Measurements from ENCODE around the gene STARD9.

- TF ChIP-seq PTBP1 (IDR thresholded peaks at IDR 0.05; ENCODE audit: low read depth, low read length) (no peak), ZNF512 (tag; IDR thresholded peaks at IDR 0.05) (no peak), EZH2 (IDR thresholded peaks at IDR 0.05; ENCODE audit: borderline replicate concordance, low read depth, low read length) (no peak), ZBTB17 (CRISPR knock-in tag; IDR thresholded peaks at IDR 0.05) (no peak)
These were observed 129.1 kb downstream of the STARD9 start for GRCh38 chr15:42704492-42704926.
